DND-41 (cell line): ENCODE data around the gene PROCR.
"Not testable (repeated sequence)": the region's sequence is repeated elsewhere in the genome, so short reads cannot be mapped to it uniquely, and the experiment has no call there.

Experiments
- ATAC-seq: fragments of 200-7000 bp; cut with Tn5 transposase; 3 replicates; pipeline ENCODE4 v1.9.1; 2021; ENCODE audit warnings: low read depth; ENCODE audit not compliant: insufficient read depth
- DNase-seq: peaks from one replicate; pipeline ENCODE4 v3.0.0-alpha.2; 2020
- H2AFZ ChIP-seq: 2 replicates; pipeline ENCODE4 v1.6.0; 2012; ENCODE audit warnings: low read depth, low read length
- H3K27ac ChIP-seq: 2 replicates; pipeline ENCODE4 v1.5.1; 2012; ENCODE audit warnings: low read length, inconsistent platforms
- H3K27me3 ChIP-seq: fragments of 200-600 bp; sonication (generic); 2 replicates; pipeline ENCODE4 v1.6.0; 2012; ENCODE audit warnings: low read length, mild to moderate bottlenecking, inconsistent platforms; ENCODE audit not compliant: insufficient read depth, poor library complexity
- H3K36me3 ChIP-seq: 2 replicates; pipeline ENCODE4 v1.5.1; 2012; ENCODE audit warnings: low read length, inconsistent platforms; ENCODE audit not compliant: insufficient read depth
- H3K4me1 ChIP-seq: 2 replicates; pipeline ENCODE4 v1.5.1; 2012; ENCODE audit warnings: mild to moderate bottlenecking, low read length; ENCODE audit not compliant: insufficient read depth
- H3K4me2 ChIP-seq: 2 replicates; pipeline ENCODE4 v1.6.0; 2012; ENCODE audit warnings: mild to moderate bottlenecking, moderate library complexity, low read length, inconsistent platforms; ENCODE audit not compliant: insufficient read depth
- H3K4me3 ChIP-seq, 2 experiments: fragments of 200-600 bp in 1 of 2; shearing (Covaris generic) in 1 of 2; 2 replicates each; pipeline ENCODE4 v1.5.1; 2012 to 2016; ENCODE audit warnings: inconsistent platforms in 2 of 2, low read length in 2 of 2, mild to moderate bottlenecking in 2 of 2, low read depth in 1 of 2, moderate library complexity in 1 of 2
- H3K79me2 ChIP-seq: 2 replicates; pipeline ENCODE4 v1.6.0; 2012; ENCODE audit warnings: low read length, inconsistent platforms; ENCODE audit not compliant: insufficient read depth
- H3K9ac ChIP-seq: 2 replicates; pipeline ENCODE4 v1.6.0; 2012; ENCODE audit warnings: low read depth, mild to moderate bottlenecking, inconsistent platforms, low read length, moderate library complexity
- H3K9me3 ChIP-seq: 2 replicates; pipeline ENCODE4 v1.5.1; 2012; ENCODE audit warnings: low read length, moderate library complexity, mild to moderate bottlenecking, inconsistent platforms; ENCODE audit not compliant: insufficient read depth, severe bottlenecking
- H4K20me1 ChIP-seq: 2 replicates; pipeline ENCODE4 v1.6.0; 2012; ENCODE audit warnings: low read length; ENCODE audit not compliant: insufficient read depth
- EZH2 ChIP-seq: IDR thresholded peaks from 3 replicates; pipeline ENCODE4 v1.6.1; 2012; ENCODE audit warnings: borderline replicate concordance, low read depth, mild to moderate bottlenecking, moderate library complexity, low read length, inconsistent platforms; ENCODE audit not compliant: severe bottlenecking
- TF ChIP-seq, protein P1 (sequence below): IDR thresholded peaks from 2 replicates; pipeline ENCODE4 v1.5.1; 2012; ENCODE audit warnings: borderline replicate concordance, low read length, moderate library complexity, mild to moderate bottlenecking; ENCODE audit not compliant: poor library complexity, severe bottlenecking; ENCODE audit errors: extremely low read depth

PROCR gene

DNA sequence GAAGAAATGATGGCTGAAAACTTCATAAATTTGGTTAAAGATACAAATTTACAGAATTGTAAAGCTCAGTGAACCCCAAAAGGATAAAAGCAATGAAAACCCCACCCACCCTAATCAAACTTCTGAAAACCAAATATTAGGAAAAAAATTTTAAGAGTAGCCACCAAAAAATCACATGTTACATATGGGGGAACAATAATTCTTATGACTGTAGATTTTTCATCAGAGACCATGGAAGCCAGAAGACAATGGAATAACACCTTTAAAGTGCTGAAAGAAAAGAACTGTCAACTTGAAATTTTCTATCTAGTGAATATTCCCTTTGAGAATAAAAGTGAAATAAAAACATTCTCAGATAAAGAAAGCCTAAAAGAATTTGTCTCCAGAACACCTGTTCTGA lies 24.4 kb downstream of the PROCR start:
- H3K9me3 ChIP-seq: peaks cover 9% of the 10 kb centered on the region
- H3K27me3 ChIP-seq: no peaks in the 10 kb centered on the region
- H4K20me1 ChIP-seq: no peaks in the 10 kb centered on the region
- TF ChIP-seq, protein P1, sequence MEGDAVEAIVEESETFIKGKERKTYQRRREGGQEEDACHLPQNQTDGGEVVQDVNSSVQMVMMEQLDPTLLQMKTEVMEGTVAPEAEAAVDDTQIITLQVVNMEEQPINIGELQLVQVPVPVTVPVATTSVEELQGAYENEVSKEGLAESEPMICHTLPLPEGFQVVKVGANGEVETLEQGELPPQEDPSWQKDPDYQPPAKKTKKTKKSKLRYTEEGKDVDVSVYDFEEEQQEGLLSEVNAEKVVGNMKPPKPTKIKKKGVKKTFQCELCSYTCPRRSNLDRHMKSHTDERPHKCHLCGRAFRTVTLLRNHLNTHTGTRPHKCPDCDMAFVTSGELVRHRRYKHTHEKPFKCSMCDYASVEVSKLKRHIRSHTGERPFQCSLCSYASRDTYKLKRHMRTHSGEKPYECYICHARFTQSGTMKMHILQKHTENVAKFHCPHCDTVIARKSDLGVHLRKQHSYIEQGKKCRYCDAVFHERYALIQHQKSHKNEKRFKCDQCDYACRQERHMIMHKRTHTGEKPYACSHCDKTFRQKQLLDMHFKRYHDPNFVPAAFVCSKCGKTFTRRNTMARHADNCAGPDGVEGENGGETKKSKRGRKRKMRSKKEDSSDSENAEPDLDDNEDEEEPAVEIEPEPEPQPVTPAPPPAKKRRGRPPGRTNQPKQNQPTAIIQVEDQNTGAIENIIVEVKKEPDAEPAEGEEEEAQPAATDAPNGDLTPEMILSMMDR: no peak
- no peak for TF ChIP-seq EZH2
- no peak for ATAC-seq
- no peak overlapping the region for H3K9ac ChIP-seq
- H3K4me3 ChIP-seq: no peak overlapping the region
- no peak overlapping the region for H3K4me2 ChIP-seq
- no peaks in the 10 kb centered on the region for H3K4me1 ChIP-seq
- H2AFZ ChIP-seq: no peak overlapping the region
- H3K36me3 ChIP-seq: no peaks in the 10 kb centered on the region
- H3K79me2 ChIP-seq: no peaks in the 10 kb centered on the region
- no peak for DNase-seq
- H3K27ac ChIP-seq: no peak overlapping the region

DNA sequence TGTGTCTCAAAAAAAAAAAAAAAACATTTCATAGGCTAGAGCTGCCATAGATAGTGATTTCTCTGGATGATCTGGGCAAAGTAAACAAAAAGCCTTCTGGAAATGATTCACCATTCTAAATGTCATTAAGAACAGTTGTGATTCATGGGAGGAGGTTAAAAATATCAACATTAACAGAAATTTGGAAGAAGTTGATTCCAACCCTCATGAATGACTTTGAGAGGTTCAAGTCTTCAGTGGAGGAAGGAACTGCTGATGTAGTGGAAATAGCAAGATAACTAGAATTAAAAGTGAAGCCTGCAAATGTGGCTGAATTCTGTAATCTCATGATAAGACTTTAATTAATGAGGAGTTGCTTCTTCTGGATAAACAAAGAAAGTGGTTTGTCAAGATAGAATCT lies 27.9 kb downstream of the PROCR start:
- no peaks in the 10 kb centered on the region for H3K79me2 ChIP-seq

GRCh38 chr20:35200267-35200666 lies 28.4 kb downstream of the PROCR start:
- ATAC-seq: no peak
- Histone ChIP-seq H3K27ac (no peak overlapping the region), H2AFZ (no peak overlapping the region), H3K9me3 (peaks cover 9% of the 10 kb centered on the region), H3K36me3 (no peaks in the 10 kb centered on the region), H3K4me2 (no peak overlapping the region), H3K79me2 (no peaks in the 10 kb centered on the region), H3K4me3 (no peak overlapping the region), H3K4me1 (no peaks in the 10 kb centered on the region), H3K9ac (no peak overlapping the region), H3K27me3 (no peaks in the 10 kb centered on the region), H4K20me1 (no peaks in the 10 kb centered on the region)
- TF ChIP-seq, protein P1: no peak
- no peak for TF ChIP-seq EZH2
- no peak for DNase-seq

More for the DNA sequence above, 27.9 kb downstream of the PROCR start:
- Histone ChIP-seq H4K20me1 (no peaks in the 10 kb centered on the region), H3K36me3 (no peaks in the 10 kb centered on the region), H3K4me3 (no peak overlapping the region), H3K27ac (no peak overlapping the region), H3K9me3 (peaks cover 9% of the 10 kb centered on the region), H2AFZ (no peak overlapping the region), H3K9ac (no peak overlapping the region), H3K4me1 (no peaks in the 10 kb centered on the region), H3K27me3 (no peaks in the 10 kb centered on the region), H3K4me2 (no peak overlapping the region)
- DNase-seq (no peak), ATAC-seq (no peak)
- TF ChIP-seq EZH2: no peak
- TF ChIP-seq, protein P1: no peak

- not testable (repeated sequence) for H3K4me1 ChIP-seq, H2AFZ ChIP-seq, DNase-seq, H3K9ac ChIP-seq, H3K36me3 ChIP-seq, H3K4me3 ChIP-seq, H3K79me2 ChIP-seq, H3K27ac ChIP-seq, H3K27me3 ChIP-seq, H3K4me2 ChIP-seq, ATAC-seq, H3K9me3 ChIP-seq, H4K20me1 ChIP-seq
These were observed 29.6 kb downstream of the PROCR start for GRCh38 chr20:35201467-35201866.
